GM12875 (cell line): ENCODE data around the gene KHDC1L.
A peak's percentile ranks its signal among the peaks of the same experiment; 100 is the strongest.
"Not testable (repeated sequence)": the region's sequence is repeated elsewhere in the genome, so short reads cannot be mapped to it uniquely, and the experiment has no call there.

Experiments
- H3K4me3 ChIP-seq: one replicate; pipeline ENCODE4 v1.5.1; 2011; ENCODE audit warnings: low read depth, low read length, control low read depth
- TF ChIP-seq, protein P1 (sequence below): IDR thresholded peaks from 2 replicates; pipeline ENCODE4 v1.5.1; 2011; ENCODE audit warnings: low read depth, mild to moderate bottlenecking, control low read depth, inconsistent platforms, low read length, moderate library complexity, borderline replicate concordance; ENCODE audit not compliant: insufficient read depth

Gene KHDC1L

DNA sequence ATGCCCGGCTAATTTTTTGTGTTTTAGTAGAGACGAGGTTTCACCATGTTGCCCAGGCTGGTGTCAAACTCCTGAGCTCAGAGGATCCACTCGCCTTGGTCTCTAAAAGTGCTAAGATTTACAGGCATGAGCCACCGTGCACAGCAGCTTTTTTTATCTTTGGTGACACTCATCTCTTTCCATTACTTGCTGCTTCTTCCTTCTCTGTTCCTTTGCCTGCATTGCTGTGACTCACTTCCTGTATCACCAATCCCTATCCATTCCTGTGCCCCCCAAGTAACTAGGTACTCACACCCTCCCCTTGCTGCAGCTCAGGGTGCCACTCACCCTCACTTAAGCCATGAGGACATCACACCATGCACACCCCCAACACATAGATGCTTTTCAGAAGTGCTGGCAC lies 24.6 kb downstream of the KHDC1L start:
- no peak overlapping the region for H3K4me3 ChIP-seq
- TF ChIP-seq, protein P1, sequence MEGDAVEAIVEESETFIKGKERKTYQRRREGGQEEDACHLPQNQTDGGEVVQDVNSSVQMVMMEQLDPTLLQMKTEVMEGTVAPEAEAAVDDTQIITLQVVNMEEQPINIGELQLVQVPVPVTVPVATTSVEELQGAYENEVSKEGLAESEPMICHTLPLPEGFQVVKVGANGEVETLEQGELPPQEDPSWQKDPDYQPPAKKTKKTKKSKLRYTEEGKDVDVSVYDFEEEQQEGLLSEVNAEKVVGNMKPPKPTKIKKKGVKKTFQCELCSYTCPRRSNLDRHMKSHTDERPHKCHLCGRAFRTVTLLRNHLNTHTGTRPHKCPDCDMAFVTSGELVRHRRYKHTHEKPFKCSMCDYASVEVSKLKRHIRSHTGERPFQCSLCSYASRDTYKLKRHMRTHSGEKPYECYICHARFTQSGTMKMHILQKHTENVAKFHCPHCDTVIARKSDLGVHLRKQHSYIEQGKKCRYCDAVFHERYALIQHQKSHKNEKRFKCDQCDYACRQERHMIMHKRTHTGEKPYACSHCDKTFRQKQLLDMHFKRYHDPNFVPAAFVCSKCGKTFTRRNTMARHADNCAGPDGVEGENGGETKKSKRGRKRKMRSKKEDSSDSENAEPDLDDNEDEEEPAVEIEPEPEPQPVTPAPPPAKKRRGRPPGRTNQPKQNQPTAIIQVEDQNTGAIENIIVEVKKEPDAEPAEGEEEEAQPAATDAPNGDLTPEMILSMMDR: no peak

DNA sequence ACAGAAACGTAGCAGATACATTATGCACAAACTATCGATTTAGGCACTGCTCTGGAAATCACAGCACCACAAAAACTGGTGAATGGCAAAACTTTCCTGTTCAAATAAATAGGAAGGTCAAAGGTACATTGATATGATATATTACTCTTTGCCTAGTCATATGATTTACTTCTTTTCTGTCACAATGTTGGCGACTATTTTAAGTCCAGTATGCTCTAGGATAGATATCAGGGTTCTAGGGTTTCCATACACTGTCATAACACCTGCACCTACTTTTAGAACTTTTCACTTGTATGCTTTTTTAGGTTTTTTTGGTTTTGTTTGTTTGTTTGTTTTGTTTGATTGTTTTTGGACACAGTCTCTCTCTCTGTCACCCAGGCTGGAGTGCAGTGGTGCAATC lies 25.0 kb downstream of the KHDC1L start:
- H3K4me3 ChIP-seq: no peak overlapping the region
- TF ChIP-seq, protein P1: no peak

DNA sequence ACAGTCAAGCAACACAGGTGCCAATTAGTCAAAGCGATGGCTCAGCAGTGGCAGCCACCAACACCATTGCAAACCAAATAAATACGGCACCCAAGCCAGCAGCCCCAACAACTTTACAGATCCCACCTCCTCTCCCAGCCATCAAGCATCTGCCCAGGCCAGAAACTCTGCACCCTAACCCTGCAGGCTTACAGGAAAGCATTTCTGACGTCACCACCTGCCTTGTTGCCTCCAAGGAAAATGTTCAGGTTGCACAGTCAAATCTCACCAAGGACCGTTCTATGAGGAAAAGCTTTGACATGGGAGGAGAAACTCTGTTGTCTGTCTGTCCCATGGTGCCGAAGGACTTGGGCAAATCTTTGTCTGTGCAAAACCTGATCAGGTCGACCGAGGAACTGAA lies 30.6 kb downstream of the KHDC1L start:
- TF ChIP-seq, protein P1: no peak
- H3K4me3 ChIP-seq: no peak overlapping the region

DNA sequence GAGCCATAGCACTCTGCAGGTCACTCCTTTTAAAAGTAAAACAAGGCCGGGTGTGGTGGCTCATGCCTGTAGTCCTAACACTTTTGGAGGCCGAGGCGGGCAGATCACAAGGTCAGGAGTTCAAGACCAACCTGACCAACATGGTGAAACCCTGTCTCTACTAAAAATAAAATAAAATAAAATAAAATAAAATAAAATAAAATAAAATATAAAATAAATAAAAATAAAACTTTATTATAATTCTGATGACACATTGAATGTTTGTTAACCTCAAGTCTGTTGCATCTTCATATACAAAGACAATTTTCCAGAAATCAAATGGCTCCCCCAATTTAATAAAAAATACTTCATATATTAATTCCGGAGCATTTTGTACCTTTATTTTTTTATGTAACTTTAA lies 32.0 kb downstream of the KHDC1L start:
- H3K4me3 ChIP-seq: not testable (repeated sequence)

DNA sequence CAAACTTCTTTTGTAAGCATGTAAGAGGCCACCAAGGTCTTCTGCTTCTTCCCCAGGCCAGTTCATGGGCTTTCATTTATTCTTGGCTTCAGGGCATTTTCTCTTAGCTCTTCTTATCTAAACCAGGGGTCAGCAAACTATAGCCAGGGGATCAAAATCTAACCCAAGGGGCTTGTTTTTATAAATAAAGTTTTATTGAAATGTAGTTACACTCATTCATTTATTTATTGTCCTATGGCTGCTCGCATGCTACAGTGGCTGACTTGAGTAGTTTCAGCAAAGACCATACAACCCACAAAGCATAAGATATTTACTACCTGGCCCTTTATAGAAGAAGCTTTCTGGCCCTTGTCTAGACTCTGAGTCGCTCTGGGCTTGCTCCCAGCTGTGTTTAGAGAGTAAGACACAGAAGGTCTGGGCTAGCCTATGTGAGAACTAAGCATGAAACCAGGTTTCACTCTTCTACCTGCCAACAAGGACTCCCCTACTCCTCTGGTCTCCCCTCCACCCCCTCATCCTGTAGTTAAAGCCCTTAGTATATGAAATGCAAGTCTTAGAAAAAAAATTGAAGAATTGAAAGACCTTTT lies 43.2 kb downstream of the KHDC1L start:
- TF ChIP-seq, protein P1: no peak
- no peak overlapping the region for H3K4me3 ChIP-seq

DNA sequence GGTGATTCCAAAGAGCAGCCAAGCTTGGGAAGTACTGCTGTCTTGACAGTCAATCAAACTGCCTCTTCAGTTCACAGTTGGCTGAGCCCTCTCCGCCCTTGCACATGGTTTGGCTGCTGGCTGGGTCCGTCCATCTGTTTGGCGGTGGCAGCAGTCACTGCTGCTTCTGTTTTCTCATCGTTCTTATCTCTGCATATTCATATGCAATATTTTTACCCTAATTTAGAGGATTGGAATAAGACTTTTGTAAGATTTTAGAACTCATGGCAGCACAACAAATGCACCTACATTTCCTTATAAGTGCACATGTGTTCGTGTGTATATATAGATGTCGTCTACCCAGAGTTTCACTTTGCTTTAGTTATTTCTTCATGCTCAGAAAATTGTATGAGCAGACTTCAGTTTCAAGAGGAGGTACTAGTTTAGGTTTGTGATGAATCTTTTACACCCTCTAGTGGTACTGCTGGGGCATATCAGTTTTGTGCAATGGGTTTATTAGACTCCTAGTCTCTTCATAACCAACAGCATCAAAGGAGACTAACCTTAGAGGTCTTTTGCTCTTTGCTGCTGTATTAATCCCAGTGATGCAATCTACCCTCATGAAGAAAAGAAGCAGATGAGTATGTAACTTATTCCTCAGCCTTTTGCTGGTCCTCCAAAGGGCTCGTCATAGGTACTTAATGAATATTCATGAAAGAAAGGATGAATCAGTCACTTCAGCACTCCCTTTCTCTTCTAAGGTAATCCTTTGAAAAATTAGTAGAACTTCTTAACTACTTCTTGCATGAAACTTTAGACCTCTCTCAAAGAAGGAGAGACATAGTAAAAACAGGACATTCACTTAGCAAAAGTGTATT lies 44.3 kb downstream of the KHDC1L start:
- no peak overlapping the region for H3K4me3 ChIP-seq
- TF ChIP-seq, protein P1: peak; percentile 65; the same call in 1 of the 2 replicates

DNA sequence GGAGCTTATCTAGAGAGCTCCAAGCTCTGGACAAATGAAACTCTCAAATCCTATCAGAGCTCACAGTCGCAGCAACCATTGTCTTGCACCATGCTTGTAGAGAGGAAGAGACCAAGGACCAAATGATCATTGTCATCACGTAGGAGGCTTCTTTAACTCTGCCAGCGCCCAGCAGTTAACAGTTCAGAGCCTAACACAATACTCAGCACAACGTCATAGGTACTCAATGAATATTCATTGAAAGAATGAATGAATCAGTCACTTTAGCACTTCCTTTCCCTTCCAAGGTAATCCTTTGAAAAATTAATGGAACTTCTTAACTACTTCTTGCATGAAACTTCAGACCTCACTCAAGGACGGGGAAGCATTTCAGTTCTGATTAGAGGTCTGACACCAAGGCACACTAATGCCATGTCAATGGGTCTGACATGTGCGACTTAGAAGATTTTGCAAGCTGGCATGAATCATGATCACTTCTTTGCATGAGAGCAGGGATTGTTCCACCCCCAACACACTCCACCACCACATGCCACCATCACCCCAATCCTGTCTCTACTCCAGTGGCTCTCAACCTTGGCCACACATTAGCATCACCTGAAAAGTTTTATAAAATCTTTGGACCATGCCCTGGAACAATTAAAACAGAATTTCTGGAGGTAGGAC lies 45.1 kb downstream of the KHDC1L start:
- TF ChIP-seq, protein P1: no peak
- H3K4me3 ChIP-seq: no peak overlapping the region
